ENCODE measurements around the gene NTN4.

GRCh38 chr12:95738024-95738611 is 52.4 kb downstream of the NTN4 start:
- TF ChIP-seq CTCF (IDR thresholded peaks at IDR 0.05): no peak
- TF ChIP-seq POLR2A (IDR thresholded peaks at IDR 0.05): no peak
